HG03439 (cell line): Measurements from ENCODE around the gene FOXO3.

Experiments used
- ATAC-seq: cut with Tn5 transposase; IDR thresholded peaks from one replicate; pipeline ENCODE4 v1.9.1; 2021; ENCODE audit warnings: mild to moderate bottlenecking, moderate library complexity; ENCODE audit not compliant: unreplicated experiment

Gene FOXO3

DNA sequence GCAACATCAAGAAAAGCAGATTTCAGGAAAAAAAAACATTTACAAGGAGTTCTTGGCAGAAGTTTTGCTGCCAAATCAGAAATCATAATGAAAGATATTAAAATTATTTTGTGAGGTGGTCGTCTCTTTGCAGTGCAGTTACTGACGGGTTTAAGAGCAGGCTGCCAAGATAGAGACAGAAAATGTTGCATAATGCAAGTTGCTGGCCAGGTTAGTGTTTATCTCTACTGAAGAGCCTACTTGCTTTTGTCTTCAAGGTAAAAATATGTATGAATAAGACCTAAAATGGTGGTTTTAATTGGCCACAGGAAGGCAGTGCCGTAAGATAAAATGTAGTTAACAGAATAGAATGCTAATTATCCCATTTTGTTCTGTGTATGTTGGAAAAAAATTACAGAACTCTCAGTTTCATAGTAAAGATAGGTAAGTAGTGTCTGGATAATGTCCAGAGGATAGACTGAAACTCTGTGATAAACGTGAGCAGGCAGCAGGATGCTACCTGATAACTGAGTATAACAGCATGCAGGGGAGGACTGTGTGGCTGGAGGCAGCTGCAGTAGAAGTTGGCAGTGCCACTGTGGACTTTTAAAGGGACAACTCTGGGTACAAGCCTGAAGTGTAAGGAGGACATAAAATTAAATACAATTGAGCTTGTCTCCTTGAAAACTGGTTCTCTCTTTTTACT is 13.9 kb downstream of the FOXO3 start:
- no peak for ATAC-seq

DNA sequence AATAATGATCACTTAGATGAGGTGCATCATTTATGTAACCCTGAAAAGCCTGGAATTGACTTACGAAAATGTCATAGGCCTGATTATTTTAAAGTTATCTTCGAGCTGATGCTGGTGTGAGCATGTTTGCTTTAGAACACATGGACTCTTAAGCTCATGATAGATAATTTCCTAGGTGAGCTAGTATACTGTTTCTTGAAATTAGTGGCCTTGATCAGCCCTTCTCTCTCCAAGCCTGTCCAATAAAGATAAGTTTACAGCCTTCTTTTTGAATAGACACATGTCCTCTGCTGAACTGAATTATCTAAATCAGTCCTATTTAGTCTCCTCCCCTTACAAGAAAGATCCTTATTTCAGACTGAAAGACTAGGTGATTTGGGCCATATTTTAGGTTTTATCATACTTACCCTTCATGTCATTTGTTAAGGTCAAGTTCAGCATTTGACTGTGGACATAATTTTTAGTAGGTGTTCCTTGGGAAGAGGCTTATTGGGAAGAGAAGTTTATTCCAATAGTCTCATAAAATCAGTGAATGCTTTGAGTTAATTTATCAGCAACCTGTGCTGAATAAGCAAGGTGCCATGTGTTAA is 15.3 kb downstream of the FOXO3 start:
- ATAC-seq, result no peak

DNA sequence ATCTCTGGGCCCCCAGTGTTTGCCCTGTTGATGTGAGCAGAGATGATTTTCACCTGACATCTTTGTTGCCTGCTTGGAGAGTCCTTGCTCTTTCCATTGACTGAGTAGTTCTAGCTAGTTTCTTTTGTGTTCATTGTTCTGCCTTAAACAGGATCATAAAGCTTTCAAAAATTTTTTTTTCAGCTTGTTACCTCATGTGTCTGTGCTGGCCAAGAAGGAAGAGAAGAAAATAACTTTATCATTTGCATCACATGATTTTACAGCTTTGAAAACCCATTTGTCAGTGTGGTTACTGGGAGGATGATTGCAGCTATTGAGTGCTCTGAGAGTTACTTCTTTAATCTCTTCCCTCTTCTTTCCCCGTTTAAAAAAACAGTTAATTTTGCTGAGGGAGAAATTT is 16.0 kb downstream of the FOXO3 start:
- ATAC-seq, result no peak

DNA sequence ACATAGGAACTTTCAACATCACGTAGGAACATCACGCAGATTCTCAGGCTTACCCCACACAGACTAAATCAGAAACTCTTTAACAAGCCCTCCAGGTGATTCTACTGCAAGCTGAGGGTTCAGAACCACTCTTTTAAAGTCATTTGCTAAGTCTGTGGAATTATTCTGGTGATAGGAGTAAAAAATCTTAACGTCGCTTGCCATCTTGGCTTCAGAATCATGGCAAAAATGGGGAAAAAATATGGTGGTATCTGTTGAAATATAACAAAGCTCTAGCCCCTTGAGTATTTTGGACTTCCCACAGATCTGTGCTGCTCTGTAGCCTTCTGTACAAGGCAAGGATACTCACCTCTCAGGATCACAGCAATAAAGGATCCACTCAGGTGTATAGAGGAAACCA is 17.4 kb downstream of the FOXO3 start:
- no peak for ATAC-seq

DNA sequence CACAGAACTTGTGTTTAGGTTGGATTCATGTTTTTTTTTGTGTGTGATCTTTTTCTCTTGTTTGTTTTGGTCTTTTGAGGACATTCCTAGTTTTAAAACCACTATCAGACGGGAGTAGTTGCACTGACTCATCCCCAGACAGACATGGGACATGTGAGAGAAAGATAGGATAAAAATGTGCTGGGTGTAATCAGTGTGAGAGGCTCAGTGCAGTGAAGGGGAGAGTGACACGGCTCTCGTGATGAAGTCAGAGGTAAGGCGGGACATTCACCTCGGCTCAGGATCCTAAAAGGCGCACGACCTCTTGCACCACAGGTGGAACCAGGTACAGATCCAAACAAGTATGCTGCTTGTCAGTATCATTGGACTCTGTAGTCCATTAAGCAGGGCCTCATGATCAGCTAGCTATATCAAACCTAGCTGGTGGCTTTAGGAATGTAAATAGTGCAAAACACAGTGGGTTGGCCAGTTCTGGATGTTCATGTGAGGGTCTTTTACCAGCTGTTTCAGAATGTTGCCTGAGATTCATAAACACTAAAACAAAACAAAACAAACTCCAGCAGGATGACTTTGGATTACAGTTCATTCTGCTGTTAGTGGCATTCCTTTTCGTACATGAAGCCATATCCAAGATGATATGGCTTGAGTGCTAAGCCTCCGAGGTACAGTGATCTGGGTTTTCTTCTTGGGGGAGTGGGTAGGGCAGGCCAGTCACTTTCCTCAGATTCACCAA is 18.0 kb downstream of the FOXO3 start:
- no peak for ATAC-seq

DNA sequence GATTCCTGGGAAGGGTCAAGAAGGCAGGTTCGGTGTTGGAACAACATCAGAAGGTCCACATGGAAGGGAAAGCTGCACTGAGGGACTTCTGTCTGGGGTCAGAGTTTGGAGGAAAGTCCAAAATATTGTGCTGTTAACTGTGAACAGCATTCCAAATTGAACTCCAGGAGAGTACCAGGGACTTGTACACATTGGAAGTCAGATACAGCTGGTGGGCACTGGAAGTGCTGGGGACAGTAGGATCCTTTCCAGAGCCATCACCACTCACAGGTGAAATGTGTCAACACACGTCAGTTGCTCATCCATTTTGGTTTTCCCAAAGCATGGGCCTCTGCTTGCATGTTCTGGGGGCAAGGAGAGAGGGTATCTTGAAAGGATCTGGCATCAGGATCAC is 18.6 kb downstream of the FOXO3 start:
- ATAC-seq, result no peak

DNA sequence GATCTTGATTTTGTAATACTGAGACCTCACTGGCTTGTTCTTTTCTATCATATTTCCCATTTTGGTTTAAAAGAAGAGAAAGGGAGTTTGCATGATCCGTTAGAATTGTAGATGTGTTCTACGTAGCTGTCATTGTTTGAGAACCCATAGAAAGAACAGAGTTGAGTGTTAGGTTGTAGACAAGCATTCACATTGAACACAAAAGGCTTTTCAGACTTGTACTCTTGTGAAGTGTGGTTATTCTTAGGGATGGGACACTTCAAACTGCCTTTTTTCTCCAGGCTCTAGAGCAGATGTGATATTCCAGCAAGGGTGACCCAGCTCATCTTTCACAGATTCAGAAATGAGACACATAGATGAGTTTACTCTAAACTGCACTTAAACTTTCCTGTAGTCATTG is 19.9 kb downstream of the FOXO3 start:
- ATAC-seq, result no peak

DNA sequence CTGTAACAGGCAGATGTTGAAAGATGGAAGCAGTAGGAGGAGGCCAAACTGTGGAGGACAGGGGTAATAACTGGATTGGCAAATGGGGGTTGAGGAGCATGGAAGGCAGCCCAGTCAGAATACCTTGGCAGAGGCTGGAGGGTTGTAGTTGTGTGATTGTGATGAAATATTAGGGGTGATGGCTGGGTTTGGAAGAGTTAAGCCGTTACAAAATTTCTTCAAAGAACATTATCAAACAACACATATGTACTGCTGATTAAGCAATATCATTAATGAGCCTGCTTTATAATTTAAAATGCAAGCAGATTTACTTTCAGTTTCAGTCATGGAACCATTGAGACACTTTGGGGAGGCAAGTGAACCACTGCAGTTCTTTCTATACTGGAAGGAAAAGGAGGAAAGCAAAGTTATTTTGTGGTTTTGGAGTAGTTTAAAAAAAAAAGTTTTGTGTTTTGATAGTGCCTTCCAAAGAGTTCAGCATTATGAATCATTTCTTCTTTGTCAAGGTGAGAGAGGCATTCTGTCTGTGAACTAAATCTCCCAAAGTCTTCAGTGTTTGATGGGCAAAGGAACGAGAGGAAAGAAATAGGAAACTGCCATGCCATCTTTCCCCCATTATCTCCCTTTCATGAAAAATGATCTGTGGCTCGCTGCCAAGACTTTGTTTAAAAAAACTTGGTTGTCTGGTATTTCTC is 20.7 kb downstream of the FOXO3 start:
- no peak for ATAC-seq

DNA sequence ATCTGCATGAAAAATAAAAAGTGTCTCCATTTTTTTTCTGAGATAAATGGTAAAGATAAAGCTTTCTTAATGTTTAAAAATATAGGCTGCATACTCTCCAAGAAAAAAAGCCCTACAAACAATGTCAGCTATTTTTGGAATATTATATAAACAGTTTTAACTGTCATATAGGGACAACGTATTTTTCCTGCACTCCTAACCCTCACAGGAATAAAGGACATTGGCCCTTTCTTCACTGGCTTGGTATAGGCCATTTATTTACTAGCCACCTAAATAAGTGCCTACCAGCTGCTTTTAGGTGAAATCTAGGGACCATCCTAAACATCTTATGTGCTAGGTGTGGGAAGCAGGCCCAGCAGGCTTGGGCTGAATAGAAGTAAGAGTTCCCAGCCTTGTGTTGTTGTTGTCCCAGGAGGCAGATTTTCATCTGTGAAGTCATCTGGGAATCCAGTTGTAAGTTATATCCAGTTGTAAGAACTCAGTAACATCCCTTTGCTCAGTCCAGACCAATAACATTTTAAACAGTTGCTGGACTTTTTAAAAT is 21.3 kb downstream of the FOXO3 start:
- no peak for ATAC-seq

DNA sequence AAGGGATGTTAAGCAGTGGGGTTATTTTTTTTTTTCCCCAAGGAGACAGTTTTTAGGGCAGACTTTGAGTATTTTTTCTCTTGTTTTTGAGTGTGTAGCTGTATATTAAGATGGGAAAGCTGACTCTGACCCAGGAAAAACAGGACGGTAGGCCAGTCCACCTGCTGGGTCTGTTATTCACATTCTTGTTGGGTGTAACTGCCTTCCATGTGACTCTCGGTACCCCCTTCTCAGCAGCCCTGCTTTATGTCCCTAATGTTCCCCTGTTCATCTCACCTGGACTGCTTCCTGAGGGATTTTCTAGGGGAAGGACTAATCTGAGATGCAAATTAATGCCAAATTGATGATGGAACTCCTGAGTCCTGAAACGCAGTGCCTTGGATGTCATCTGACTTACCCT is 21.9 kb downstream of the FOXO3 start:
- no peak for ATAC-seq

DNA sequence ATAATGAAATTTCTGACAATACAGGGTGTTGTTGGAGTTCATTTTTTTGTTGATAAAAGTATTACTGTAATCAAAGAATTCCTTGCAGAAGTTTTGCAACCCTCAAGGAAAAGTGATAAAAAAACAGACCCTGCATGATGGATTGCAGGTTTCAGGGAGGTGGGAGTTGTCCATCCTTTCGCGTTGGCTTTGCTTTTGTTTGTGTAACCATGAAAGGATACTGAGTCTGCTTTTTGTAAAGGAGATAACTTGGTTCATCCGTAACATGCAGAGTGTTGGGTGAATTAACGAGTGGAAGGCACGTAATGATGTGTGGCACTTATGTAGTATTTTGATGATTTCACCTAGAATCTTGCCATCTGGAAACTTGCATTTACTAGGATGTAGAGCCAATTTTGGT is 23.6 kb downstream of the FOXO3 start:
- no peak for ATAC-seq

DNA sequence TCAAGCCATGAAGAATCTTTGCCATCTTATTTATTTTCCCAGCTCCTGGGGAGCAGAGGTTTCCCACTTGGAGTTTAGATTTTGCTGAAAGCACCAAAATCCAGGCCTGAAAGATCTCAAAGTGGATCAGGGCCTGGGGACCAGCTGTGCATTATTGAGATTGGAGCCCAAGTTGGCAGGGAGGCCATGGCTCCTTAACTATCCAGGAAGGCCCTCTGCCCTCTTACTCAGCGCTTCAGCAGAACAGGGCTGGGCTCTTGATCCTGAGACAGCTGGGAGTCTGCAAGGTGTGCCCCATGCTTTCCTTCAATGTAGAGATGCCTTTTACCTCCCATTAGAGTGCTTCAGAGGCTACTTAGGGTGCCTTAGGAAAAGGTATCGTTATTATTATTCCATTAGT is 24.6 kb downstream of the FOXO3 start:
- ATAC-seq, result no peak

DNA sequence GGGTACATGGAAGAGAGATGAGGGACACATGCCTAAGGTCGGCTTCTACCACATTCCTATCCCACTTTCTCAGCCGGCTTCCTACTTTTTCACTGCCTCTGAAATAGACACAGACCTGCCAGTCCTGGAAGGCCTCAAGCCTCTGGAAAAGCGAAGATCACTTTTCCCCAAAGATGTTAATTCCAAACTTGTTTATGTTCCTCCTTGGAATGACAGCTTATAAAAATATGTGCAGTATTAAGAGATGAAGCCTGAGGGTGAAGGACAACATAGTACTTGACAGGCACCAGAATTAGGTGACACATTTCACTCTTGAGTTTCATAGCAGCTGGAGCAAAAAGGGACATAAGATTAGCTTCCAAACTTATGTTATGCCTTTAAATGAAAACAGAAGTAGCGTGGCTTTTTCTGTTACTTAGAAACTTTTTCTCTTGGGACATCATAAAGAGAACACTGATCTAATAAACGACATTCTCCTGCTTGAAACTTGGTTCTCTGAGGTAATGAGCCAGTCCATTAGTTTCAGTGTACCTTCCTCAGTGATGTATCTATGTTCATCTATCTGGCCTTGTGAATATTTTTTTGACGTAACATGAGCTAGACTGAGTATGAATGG is 25.3 kb downstream of the FOXO3 start:
- no peak for ATAC-seq

DNA sequence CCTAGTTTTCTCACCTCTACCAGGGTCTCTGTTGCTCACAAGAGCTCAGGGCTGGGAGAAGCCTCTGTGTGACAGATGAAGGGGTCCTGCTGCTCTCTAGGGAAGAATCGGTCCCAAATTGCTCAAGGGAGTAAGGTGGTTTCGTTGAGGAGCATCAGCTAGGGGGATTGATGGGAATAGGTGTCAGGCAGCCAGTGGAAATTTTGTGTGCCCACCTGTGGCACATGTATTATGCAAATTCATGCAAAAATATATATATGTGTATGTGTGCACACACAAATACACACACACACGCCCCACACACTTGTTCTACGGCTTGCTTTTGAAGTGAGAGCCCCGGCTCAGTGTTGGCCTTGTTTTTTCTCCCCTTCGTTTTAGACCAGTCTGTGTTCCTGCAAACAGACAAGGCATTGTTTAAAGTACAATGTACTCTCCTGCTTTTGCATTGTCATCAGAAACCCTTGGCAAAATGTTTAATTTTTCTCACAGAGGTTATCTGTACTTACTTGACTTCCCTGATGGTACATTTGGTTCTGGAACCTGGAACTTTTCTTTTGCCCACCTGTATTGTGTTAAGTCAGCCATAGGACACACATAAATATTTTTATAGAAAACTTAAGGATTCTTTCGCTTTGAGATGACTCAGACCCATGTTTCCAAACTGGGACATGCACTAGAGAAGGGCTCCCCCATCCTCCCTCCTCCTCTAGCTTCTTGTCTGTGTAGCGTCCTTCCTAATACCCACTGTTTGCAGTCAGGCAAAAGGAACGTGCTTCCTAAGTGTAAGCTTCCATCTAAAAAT is 26.7 kb downstream of the FOXO3 start:
- ATAC-seq, result no peak

DNA sequence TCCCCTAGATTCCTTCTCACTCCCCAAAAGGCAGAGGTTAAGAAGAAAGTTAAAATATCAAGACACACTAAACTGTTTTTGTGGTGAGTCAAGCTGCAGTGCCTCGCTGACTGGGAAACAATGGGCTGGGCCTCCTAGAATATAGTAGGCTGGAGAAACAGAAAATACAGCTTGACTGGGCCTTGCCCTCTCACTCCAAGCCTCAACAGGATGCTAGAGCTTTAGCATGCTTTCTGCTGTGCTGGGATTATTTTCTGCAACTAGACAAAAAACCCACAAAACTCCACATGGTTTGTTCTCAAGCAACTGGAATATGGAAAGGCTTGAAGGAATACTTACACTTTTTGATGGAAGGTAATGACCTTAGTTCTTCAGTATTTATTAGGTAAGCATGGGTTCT is 27.9 kb downstream of the FOXO3 start:
- no peak for ATAC-seq

DNA sequence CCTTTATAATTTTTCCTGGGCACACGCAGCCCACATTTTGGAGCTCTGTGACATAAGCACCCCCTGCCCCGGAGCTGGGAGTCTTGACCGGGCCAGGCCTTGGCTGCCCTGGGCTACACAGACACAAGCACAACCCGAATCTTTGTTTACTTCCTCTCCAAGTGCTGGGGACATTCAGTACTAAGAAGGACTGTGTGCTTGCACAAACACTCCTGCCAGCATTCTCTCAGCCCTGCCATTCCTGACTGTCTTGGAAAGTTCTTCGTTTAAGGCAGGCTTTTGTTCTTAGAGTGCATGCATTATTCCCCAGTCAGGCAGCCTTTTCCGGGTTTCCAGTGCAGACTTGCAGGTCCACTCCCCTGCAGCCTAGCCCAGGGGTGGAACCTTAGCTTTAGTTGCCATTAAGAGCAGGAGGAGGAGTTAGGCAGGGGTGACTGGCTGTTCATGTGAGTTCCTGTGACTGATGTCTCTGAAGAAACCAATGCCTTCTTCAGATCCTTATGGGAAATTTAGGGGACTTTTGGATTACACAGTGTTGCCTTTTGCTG is 28.6 kb downstream of the FOXO3 start:
- no peak for ATAC-seq

DNA sequence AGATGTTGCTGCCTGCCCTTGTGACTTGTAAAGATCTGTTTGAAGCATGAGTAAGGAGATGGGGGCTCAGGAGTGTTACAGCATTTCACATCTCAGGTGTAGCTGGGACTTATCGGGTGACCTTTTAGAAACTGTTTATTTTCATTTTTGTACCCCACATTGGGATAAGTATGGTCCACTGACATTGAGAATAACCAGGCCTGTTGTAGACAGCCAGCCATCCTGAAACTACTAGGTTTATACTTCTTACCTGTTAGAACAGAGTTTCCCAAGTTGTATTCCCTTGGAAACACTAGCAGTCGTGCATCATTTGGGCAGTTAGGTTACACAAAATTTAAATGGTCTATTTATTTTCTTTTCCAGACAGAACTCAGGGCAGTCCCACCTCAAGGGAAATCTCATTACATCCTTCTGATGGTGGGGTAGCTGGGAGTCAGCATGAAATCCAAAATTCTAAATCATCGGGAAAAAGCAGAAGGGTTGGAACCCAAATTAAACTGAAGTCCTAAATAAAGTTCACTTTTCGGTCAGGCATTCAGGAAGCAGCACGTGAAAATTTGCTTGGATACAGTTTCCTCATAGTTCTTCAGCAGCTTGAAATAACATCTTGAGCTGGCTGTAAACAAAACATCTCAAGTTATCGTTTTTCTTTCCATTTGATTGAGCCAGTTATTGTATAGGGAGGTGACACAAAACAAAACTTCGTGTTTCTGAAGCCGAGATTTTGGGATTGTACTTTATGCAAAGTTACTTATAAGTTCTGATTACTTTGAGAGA is 30.5 kb downstream of the FOXO3 start:
- ATAC-seq, result no peak

DNA sequence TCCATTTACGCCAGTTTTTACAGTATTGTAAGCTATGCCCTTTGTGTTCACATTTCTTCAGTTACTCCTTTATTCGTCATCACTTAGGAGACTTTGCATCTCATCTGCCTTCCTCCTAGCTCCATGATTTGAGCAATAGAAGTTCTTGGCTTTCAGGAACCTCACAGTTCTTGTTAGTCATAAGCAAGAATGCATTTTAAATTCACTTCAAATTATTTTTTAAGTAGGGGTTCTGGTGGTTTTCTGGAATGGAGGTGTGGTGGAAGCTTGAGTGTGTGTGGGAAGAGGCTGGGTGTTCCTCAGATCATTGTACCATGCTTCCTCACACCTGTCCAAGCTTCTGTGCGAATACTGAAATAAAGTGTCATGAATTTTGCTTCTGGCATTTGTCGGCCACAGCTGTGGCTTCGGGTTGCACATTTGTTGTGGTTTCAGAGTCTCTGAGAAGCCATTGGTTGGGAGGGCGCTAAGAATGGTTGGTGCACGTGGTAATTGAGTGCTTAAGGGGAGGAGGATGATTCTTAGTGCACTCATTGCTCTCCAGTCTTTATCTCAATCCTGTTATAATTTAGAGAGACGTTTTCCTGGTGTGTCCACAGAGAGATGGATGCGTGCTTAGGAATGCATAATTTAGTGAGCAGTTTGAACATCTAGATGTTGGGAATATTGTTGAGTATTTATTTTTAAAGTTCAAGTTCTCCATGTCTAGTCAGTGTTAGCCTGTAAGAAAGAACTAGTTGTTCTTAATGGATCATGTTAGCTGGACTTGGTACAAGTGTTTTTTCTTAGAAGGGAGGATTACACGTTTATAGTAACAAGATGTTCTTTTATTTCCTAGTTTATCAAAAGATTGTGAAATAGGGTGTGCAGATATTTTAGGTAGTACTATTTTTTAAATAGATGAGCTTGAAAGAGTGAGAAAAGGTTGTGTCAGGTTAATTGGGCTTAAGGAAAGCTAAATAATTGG is 31.9 kb downstream of the FOXO3 start:
- no peak for ATAC-seq
